GM12875 (cell line): Measurements from ENCODE around the gene ARF1.

Experiments
- H3K4me3 ChIP-seq: one replicate; pipeline ENCODE4 v1.5.1; 2011; ENCODE audit warnings: low read depth, low read length, control low read depth
- TF ChIP-seq, protein P1 (sequence below): IDR thresholded peaks from 2 replicates; pipeline ENCODE4 v1.5.1; 2011; ENCODE audit warnings: low read depth, mild to moderate bottlenecking, control low read depth, inconsistent platforms, low read length, moderate library complexity, borderline replicate concordance; ENCODE audit not compliant: insufficient read depth

Gene ARF1

DNA sequence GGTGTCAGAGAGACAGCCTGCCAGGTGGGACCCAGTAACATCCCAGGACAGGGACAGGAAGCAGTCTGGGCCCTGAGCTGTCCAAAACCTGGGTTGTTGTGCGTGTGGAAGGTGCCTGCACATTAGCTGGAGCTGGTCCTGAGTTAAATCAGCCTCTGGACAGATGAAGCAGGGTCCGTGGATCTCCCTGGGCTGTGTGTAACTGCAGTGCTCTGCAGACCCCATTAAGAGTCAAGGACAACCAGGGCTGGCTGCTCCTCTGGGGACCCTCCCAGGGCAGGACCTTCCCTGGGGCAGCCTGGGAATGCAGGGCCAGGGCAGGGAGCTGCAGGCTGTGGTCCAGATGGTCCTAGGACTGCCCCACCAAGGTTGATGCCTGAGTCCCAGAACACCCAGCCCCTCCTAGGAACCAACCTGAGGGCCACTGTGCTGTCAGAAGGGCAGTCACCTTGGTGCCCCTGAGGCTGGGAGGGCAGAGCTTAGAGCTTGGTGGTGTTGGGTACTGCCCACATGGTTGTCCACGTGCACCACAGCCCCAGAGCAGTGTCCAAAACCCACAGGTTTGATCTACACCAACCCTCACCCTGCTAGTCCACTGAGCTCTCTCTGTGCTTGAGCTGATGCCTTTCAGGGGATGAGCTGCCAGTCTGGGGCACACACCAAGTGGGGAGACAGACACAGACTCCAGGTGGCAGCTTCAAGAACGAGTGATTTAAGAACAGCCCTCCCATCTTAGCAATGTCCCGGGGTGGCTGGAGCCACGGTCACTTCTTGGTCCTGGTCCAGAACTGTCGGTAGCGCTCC lies 23.7 kb downstream of the ARF1 start:
- no peak overlapping the region for H3K4me3 ChIP-seq

DNA sequence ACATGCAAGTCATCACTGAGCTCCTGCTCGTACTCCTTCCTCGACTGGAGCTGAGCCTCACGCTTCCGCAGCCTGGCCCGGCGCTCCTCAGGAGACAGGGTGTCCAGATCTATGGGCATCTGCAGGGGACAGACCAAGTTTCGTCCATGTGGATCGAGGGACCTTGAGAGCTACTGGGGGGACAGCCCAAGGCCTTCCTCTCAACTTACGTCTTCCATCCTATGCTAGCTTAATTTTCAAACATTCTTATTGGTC lies 24.2 kb downstream of the ARF1 start:
- no peak overlapping the region for H3K4me3 ChIP-seq
- TF ChIP-seq, protein P1, sequence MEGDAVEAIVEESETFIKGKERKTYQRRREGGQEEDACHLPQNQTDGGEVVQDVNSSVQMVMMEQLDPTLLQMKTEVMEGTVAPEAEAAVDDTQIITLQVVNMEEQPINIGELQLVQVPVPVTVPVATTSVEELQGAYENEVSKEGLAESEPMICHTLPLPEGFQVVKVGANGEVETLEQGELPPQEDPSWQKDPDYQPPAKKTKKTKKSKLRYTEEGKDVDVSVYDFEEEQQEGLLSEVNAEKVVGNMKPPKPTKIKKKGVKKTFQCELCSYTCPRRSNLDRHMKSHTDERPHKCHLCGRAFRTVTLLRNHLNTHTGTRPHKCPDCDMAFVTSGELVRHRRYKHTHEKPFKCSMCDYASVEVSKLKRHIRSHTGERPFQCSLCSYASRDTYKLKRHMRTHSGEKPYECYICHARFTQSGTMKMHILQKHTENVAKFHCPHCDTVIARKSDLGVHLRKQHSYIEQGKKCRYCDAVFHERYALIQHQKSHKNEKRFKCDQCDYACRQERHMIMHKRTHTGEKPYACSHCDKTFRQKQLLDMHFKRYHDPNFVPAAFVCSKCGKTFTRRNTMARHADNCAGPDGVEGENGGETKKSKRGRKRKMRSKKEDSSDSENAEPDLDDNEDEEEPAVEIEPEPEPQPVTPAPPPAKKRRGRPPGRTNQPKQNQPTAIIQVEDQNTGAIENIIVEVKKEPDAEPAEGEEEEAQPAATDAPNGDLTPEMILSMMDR, result no peak

More for the DNA sequence above, 23.7 kb downstream of the ARF1 start:
- TF ChIP-seq, protein P1, result no peak

DNA sequence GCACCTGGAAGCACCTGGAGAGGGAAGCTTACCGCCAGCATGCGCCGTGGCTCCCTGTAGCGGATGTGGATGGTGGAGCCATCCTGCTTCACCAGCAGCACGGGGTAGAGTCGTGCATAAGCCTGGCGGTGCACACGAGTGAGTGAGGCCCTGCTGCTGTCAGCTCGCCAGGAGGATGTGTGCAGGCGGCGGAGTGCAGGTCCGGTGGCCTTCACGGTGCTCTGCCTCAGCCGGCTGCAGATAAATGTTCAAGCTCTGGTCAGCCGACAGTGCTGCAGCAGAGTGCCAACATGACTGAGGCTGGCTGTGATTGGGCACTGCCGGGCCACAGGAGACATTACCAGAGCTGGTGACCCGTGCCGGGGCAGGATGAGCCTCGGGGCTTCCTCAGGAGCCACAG lies 25.1 kb downstream of the ARF1 start:
- TF ChIP-seq, protein P1, result no peak
- H3K4me3 ChIP-seq, result no peak overlapping the region

DNA sequence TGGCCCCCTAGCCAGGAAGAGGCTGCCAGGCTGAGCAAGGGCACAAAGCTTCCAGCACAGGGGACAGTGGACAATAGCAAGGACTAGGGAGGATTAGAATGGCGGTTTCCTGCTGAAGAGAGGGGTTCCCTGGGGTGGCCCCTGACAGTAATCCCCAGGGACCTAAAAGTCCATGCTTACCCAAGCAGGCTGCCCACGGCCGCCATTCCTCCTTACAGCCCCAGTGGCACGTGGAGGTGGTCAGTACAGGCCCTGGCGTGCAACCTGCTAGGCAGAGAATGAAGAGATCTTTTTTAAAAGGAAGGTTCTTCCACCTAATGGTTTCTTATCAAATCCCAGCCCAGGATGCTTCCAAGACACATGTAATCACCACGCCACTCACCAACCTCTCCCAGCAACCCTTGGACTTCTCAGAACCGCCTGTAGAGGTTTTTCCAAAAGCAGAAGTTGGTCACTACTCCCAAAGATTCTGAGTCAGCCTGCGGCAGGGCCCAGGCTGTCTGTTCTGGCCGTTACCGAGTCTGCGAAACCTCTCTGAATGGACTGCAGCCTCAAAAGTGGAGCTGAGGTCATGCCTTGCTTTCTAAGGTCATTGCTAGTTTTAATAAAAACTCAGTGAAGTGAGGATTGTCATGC lies 25.7 kb downstream of the ARF1 start:
- TF ChIP-seq, protein P1, result no peak
- peak overlapping the region; percentile 76 for H3K4me3 ChIP-seq

DNA sequence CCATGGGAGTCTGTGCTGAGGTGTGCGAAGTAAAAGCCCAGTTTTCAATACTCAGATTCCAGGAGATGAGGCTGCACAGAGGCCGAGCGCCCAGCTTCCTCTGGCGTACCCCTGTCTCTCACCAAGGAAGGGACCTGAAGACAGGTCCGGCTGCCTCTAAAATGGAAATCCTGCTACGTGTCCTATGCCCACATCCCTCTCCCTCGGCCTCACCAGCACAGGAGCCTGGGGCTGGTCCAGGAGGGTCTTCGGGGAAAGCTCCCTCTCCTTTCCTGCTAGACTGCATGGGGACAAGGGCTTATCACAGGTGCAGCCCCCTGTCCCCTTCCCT lies 26.2 kb downstream of the ARF1 start:
- peak overlapping the region; percentile 76 for H3K4me3 ChIP-seq
- TF ChIP-seq, protein P1, result no peak

DNA sequence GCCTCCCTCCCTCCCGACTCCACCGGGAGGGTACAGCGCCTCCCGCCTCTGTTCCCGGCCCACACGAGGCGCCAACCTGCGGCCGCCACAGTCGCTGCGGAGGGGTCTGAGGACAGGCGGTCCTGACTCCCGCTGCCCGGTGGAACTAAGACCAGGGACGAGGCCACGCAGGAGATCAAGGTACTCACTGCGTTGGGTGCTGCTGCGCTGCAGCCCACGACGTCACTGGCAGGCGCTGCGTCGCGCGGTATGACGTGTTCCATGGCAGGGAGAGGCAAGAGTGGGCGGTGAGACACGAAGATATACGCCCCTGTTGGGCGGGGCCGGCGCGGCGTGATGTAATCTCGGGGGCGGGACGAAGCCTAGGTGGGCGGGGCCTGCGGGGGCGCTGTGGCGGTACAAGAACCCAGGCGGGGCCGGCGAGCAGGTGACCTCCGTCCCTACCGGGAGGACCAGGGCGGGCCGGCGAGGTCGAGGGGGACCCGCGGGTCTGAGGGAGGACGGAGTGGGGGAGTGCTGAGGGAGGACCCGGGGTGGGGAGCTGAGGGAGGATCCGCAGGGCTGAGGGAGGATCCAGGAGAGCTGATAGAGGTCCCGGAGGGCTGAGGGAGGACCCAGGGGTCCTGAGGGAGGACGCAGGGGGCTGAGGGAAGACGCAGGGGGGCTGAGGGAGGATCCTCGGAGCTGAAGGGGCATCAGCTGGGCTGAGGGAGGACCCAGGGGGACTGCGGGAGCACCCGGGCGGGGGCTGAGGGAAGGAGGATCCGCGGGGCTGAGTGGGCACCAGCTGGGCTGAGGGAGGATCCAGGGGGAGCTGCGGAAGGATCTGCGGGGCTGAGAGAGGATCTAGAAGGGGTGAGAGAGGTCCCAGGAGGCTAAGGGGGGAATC lies 26.8 kb downstream of the ARF1 start, which contains the start of gene MRPL55:
MRPL55 (minus strand) TSS at position 227 of the 889 bp plus-strand sequence. CDS start 1,039 bp downstream, outside the sequence.
- peak within 1 kb of the TSS; percentile 76 for H3K4me3 ChIP-seq
- TF ChIP-seq, protein P1, result no peak

DNA sequence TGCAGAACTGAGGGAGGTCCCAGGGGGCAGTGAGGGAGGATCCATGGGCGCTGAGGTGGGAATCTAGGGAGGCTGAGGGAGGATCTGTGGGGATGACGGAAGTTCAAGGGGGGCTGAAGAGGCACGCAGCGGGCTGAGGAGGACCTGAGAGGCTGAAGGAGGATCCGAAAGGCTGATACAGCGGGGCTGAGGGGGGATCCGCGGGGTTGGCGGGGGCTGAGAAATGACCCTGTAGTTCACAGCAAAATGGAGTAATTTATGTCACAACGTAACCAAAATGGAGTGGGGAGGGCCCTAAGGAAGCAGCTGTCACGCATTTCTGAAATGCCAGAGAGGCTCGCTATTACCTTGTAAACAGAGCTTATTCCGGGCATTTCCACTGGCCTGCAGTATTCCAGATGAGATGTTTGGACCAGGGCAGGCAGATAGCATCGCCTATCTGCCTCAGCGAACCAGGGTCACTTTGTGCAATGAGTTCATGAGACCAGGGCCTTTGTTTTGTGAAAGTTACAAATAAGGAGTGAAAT lies 27.5 kb downstream of the ARF1 start:
- TF ChIP-seq, protein P1, result no peak
- H3K4me3 ChIP-seq, result peak overlapping the region; percentile 76
